Liver (tissue), 9 donors: ENCODE data around the gene PROK1. TPM values are rescaled to one million over a fixed set of nuclear protein-coding genes. Genes with fewer than 3 reads are reported as not detected.

ENCODE experiments used
- DNase-seq: peaks from one replicate; pipeline ENCODE4 v3.0.0-alpha.2; 2017; ENCODE audit warnings: low spot score
- H3K27ac ChIP-seq, 2 donors: one replicate each; pipeline ENCODE4 v1.7.0; 2013; ENCODE audit warnings: inconsistent platforms in 2 of 2, low read length in 2 of 2, control low read depth in 1 of 2, low read depth in 1 of 2, mild to moderate bottlenecking in 1 of 2
- H3K27me3 ChIP-seq, 4 donors: one replicate each; pipeline versions ENCODE4 v1.6.1 to v1.7.0; 2013; ENCODE audit warnings: low read length in 3 of 4, inconsistent platforms in 1 of 4, mild to moderate bottlenecking in 1 of 4, moderate library complexity in 1 of 4; ENCODE audit not compliant: control insufficient read depth in 4 of 4, insufficient read depth in 4 of 4
- H3K36me3 ChIP-seq, 4 donors: one replicate each; pipeline versions ENCODE4 v1.6.1 to v1.7.0; 2013; ENCODE audit warnings: low read length in 3 of 4, mild to moderate bottlenecking in 3 of 4, low read depth in 1 of 4, moderate library complexity in 1 of 4; ENCODE audit not compliant: control insufficient read depth in 4 of 4, insufficient read depth in 3 of 4
- H3K4me1 ChIP-seq, 4 donors: one replicate each; pipeline versions ENCODE4 v1.6.1 to v1.7.0; 2013; ENCODE audit warnings: low read length in 3 of 4, mild to moderate bottlenecking in 3 of 4, moderate library complexity in 1 of 4; ENCODE audit not compliant: control insufficient read depth in 4 of 4, insufficient read depth in 4 of 4
- H3K4me3 ChIP-seq, 3 donors: one replicate each; pipeline versions ENCODE4 v1.6.1 to v1.7.0; 2013; ENCODE audit warnings: low read length in 3 of 3, control low read depth in 1 of 3, low read depth in 1 of 3, mild to moderate bottlenecking in 1 of 3
- H3K9ac ChIP-seq, 2 donors: one replicate each; pipeline ENCODE4 v1.7.0; 2013; ENCODE audit warnings: low read length in 2 of 2, mild to moderate bottlenecking in 2 of 2, moderate library complexity in 2 of 2, control low read depth in 1 of 2, low read depth in 1 of 2
- H3K9me3 ChIP-seq, 4 donors: one replicate each; pipeline versions ENCODE4 v1.6.1 to v1.7.0; 2013; ENCODE audit warnings: low read length in 3 of 4; ENCODE audit not compliant: control insufficient read depth in 4 of 4
- EGR1 ChIP-seq, 2 donors: IDR thresholded peaks; 2 replicates each; pipeline ENCODE4 v1.6.1; 2016 to 2018; ENCODE audit warnings: antibody characterized with exemption in 2 of 2, low read depth in 2 of 2
- FOXA2 ChIP-seq: IDR thresholded peaks from 2 replicates; pipeline ENCODE4 v1.6.1; 2016; ENCODE audit warnings: antibody characterized with exemption
- HNF4A ChIP-seq, 2 donors: conservative IDR thresholded peaks; 2 replicates each; pipeline ENCODE4 v1.6.1; 2016; ENCODE audit warnings: antibody characterized with exemption in 2 of 2, mild to moderate bottlenecking in 2 of 2
- HNF4G ChIP-seq: IDR thresholded peaks from 2 replicates; pipeline ENCODE4 v1.6.1; 2016; ENCODE audit warnings: antibody characterized with exemption
- JUND ChIP-seq, 2 donors: IDR thresholded peaks; 2 replicates each; pipeline ENCODE4 v1.6.1; 2016; ENCODE audit warnings: antibody characterized with exemption in 2 of 2
- NR2F2 ChIP-seq: IDR thresholded peaks from 2 replicates; pipeline ENCODE4 v1.6.1; 2016; ENCODE audit warnings: antibody characterized with exemption
- RAD21 ChIP-seq, 2 donors: IDR thresholded peaks; 2 replicates each; pipeline ENCODE4 v1.6.1; 2016; ENCODE audit warnings: antibody characterized with exemption in 2 of 2, mild to moderate bottlenecking in 2 of 2
- RXRA ChIP-seq, 2 donors: IDR thresholded peaks; 2 replicates each; pipeline ENCODE4 v1.6.1; 2017 to 2018; ENCODE audit warnings: antibody characterized with exemption in 2 of 2, mild to moderate bottlenecking in 1 of 2
- SP1 ChIP-seq: IDR thresholded peaks from 2 replicates; pipeline ENCODE4 v1.6.1; 2018; ENCODE audit warnings: antibody characterized with exemption, mild to moderate bottlenecking
- YY1 ChIP-seq: IDR thresholded peaks from 2 replicates; pipeline ENCODE4 v1.6.1; 2016; ENCODE audit warnings: antibody characterized with exemption, mild to moderate bottlenecking
- WGBS: extraction: QIAGEN DNeasy Blood & Tissue Kit; methylation state at CpG from one replicate; pipeline ENCODE4 v1.1.7; 2013; 5-methylcytosine and 5-hydroxymethylcytosine counted together
- polyA plus RNA-seq, 2 donors: library from polyadenylated mRNA; stranded (reverse) in 1 of 2; unstranded in 1 of 2; fragments of 200-250 nt in 1 of 2; fragments of >200 nt in 1 of 2; fragmentation: Nextera tagmentation in 1 of 2; extraction: Ambion mirVana in 1 of 2; gene quantifications; one replicate each; pipeline versions ENCODE4 v1.2.1 to v1.2.3, GENCODE V29; 2013 to 2015
- total RNA-seq, 2 donors: library from RNA; depleted of rRNA; stranded (reverse); fragments of >200 nt; gene quantifications; one replicate each; pipeline ENCODE4 v1.2.3, GENCODE V29; 2014
- TF ChIP-seq, protein P1 (sequence below): IDR thresholded peaks from 2 replicates; pipeline ENCODE4 v1.6.1; 2016; ENCODE audit warnings: antibody characterized with exemption
- TF ChIP-seq, protein P2 (sequence below): IDR thresholded peaks from 2 replicates; pipeline ENCODE4 v1.6.1; 2016; ENCODE audit warnings: antibody characterized with exemption
- TF ChIP-seq, protein P3 (sequence below): fragments of 150-350 bp; IDR thresholded peaks from 2 replicates; pipeline ENCODE4 v1.5.1; 2017; ENCODE audit warnings: improper control_type of control experiment, low read depth, low read length; ENCODE audit not compliant: missing input control
- donor health status: healthy.
- donor health status: healthy.
- donor health status: healthy.
- donor health status: healthy.
- donor health status: healthy.

The PROK1 gene
- total and polyA plus RNA-seq, 4 donors, result 0.03 TPM; not detected in 3

DNA sequence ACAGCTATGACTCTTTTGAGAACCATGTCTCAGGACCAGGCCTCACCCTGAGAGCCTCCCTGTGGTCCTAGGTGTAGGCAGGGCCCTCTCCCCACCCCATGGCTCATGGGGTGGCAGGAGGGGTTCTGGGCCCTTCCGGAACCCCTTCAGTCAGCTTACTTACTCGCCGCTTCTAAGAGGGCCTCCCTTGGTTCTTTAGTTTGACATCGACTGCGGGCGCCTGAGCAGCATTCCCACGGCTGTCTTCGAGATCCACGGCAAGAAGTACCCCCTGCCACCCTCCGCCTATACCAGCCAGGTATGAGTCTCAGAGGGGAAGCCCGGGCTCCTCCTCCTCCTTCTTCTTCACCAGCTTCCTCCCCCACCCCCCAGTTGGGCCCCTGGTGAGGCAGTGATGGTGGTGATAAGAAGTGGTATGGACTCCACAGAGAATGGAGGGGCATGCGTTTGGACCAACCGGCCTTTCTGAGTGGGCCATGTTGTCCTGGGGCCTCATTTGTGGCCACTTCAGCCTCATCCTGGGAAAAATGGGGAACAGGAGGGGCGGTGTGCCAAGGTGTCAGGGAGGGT, 39.1 kb downstream of the PROK1 start:
- Histone ChIP-seq H3K9ac (no peak overlapping the region), H3K27me3 (no peaks in the 10 kb centered on the region), H3K36me3 (no peaks in the 10 kb centered on the region), H3K4me3 (no peak overlapping the region), H3K4me1 (no peaks in the 10 kb centered on the region), H3K9me3 (no peaks in the 10 kb centered on the region), H3K27ac (no peak overlapping the region)
- WGBS, result 87% methylated on average over 14 of the region's 14 CpGs
- no peak for DNase-seq
- TF ChIP-seq, protein P1, sequence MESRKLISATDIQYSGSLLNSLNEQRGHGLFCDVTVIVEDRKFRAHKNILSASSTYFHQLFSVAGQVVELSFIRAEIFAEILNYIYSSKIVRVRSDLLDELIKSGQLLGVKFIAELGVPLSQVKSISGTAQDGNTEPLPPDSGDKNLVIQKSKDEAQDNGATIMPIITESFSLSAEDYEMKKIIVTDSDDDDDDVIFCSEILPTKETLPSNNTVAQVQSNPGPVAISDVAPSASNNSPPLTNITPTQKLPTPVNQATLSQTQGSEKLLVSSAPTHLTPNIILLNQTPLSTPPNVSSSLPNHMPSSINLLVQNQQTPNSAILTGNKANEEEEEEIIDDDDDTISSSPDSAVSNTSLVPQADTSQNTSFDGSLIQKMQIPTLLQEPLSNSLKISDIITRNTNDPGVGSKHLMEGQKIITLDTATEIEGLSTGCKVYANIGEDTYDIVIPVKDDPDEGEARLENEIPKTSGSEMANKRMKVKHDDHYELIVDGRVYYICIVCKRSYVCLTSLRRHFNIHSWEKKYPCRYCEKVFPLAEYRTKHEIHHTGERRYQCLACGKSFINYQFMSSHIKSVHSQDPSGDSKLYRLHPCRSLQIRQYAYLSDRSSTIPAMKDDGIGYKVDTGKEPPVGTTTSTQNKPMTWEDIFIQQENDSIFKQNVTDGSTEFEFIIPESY, result no peak
- TF ChIP-seq, protein P2, sequence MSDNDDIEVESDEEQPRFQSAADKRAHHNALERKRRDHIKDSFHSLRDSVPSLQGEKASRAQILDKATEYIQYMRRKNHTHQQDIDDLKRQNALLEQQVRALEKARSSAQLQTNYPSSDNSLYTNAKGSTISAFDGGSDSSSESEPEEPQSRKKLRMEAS, result no peak
- TF ChIP-seq HNF4G, result no peak
- no peak for TF ChIP-seq RXRA (IDR thresholded peaks at IDR 0.05)
- no peak for TF ChIP-seq FOXA2
- TF ChIP-seq NR2F2, result no peak
- no peak for TF ChIP-seq EGR1 (IDR thresholded peaks at IDR 0.05; ENCODE audit: low read depth in 2 of 2)
- TF ChIP-seq RAD21 (IDR thresholded peaks at IDR 0.05), result no peak
- TF ChIP-seq, protein P3, sequence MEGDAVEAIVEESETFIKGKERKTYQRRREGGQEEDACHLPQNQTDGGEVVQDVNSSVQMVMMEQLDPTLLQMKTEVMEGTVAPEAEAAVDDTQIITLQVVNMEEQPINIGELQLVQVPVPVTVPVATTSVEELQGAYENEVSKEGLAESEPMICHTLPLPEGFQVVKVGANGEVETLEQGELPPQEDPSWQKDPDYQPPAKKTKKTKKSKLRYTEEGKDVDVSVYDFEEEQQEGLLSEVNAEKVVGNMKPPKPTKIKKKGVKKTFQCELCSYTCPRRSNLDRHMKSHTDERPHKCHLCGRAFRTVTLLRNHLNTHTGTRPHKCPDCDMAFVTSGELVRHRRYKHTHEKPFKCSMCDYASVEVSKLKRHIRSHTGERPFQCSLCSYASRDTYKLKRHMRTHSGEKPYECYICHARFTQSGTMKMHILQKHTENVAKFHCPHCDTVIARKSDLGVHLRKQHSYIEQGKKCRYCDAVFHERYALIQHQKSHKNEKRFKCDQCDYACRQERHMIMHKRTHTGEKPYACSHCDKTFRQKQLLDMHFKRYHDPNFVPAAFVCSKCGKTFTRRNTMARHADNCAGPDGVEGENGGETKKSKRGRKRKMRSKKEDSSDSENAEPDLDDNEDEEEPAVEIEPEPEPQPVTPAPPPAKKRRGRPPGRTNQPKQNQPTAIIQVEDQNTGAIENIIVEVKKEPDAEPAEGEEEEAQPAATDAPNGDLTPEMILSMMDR, result no peak

DNA sequence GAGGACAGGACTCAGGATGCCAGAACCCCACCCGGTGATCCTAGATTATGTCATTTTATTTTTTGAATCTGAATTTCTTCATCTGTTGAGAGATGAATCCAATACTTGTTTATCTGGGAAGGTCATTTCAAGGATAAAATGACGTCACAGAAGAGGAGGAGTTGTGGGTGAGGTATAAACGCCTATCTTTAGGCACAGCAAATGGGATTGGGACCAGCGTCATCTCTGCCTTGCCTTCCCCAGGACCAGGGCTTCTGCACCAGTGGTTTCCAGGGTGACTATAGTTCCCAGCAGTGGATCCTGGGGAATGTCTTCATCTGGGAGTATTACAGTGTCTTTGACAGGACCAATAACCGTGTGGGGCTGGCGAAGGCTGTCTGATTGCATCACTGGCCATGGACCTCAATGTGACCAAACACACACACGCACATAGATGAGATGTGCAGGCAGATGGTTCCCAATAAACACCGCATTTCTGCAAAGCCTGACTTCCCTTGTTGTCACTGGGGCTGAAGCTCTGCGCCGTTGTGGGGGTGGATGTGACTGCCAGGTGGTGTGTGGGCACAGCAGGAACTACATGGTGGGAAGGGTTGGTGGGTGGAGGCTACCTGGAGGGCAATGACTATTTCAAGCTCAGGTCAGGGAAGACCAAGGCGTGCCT, 40.0 kb downstream of the PROK1 start:
- no peaks in the 10 kb centered on the region for H3K4me1 ChIP-seq
- no peak overlapping the region for H3K27ac ChIP-seq
- H3K9me3 ChIP-seq, result no peaks in the 10 kb centered on the region
- WGBS, result 75% methylated on average over 11 of the region's 11 CpGs
- TF ChIP-seq HNF4A (conservative IDR thresholded peaks at IDR 0.05), result no peak
- TF ChIP-seq, protein P2, result no peak
- no peak for TF ChIP-seq NR2F2
- TF ChIP-seq RXRA (IDR thresholded peaks at IDR 0.05), result no peak
- TF ChIP-seq SP1, result no peak
- TF ChIP-seq FOXA2, result no peak
- H3K27me3 ChIP-seq, result no peaks in the 10 kb centered on the region
- DNase-seq, result no peak
- H3K9ac ChIP-seq, result no peak overlapping the region
- H3K36me3 ChIP-seq, result no peaks in the 10 kb centered on the region
- H3K4me3 ChIP-seq, result no peak overlapping the region

DNA sequence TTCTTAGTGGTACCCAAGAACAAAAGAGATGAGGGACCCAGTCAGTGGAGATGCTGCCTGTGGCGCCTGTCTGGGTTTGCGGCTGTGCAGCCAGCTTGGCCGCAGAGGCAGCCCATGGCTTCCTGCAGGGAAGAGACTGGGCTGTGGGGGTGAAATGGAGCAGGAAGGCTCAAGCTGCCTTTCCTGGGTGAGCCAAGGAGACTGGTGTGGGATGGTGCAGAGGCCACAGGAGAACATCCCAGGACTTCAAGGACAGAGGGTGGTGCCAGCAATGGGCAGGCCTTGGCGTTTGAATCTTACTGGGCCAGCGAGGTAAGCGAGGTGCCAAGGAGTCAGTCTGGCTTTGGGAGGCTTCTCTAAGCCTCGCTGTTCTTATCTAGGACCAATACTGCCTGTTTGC, 41.6 kb downstream of the PROK1 start:
- Histone ChIP-seq H3K4me1 (no peaks in the 10 kb centered on the region), H3K27ac (no peak overlapping the region), H3K4me3 (no peak overlapping the region), H3K9ac (no peak overlapping the region), H3K27me3 (no peaks in the 10 kb centered on the region), H3K36me3 (no peaks in the 10 kb centered on the region), H3K9me3 (no peaks in the 10 kb centered on the region)
- 84% methylated on average over 7 of the region's 7 CpGs for WGBS
- no peak for DNase-seq
- TF ChIP-seq JUND (IDR thresholded peaks at IDR 0.05) (no peak), YY1 (no peak), NR2F2 (no peak)
